GM12878 (cell line): ENCODE measurements around the gene ACSL4. TPM values are rescaled to one million over a fixed set of nuclear protein-coding genes. Genes with fewer than 3 reads are reported as not detected.
A peak's percentile ranks its signal among the peaks of the same experiment; 100 is the strongest.

Source experiments
- ATAC-seq: fragments of 200-7000 bp; cut with Tn5 transposase; 3 replicates; pipeline ENCODE4 v1.9.1; 2020; ENCODE audit warnings: mild to moderate bottlenecking, moderate library complexity
- BruUV-seq: library from RNA; stranded (reverse); fragments of 400-500 nt; replicated peaks from 2 replicates; lab custom pipeline; 2021; lab: Mats Ljungman, UMichigan
- CTCF ChIA-PET: fragments of 300-600 bp; sonication (Branson Sonifier 250); formaldehyde crosslinking; extraction: SDS; loops from one replicate; lab custom pipeline; 2021; ENCODE audit warnings: inconsistent platforms; lab: Yijun Ruan, JAX
- POLR2A ChIA-PET: fragments of 350-600 bp; formaldehyde crosslinking; extraction: SDS; loops from one replicate; lab custom pipeline; 2021; ENCODE audit warnings: inconsistent platforms; lab: Charles Lee
- RAD21 ChIA-PET: fragments of 300-600 bp; sonication (Branson Sonifier 250); formaldehyde crosslinking; loops from one replicate; lab custom pipeline; 2023; ENCODE audit warnings: antibody characterized with exemption; ENCODE audit not compliant: unreplicated experiment; lab: Charles Lee
- SMC1A ChIA-PET: fragments of 300-600 bp; sonication (Branson Sonifier 250); formaldehyde crosslinking; loops from one replicate; lab custom pipeline; 2023; ENCODE audit not compliant: unreplicated experiment, uncharacterized antibody; lab: Charles Lee
- DNase-seq: peaks from one replicate; pipeline ENCODE4 v3.0.0-alpha.2; 2011; ENCODE audit warnings: low read depth, low spot score
- FAIRE-seq: peaks from 3 replicates; lab custom pipeline; 2011; peaks lifted over from hg19 to GRCh38; lab: Jason Lieb, UNC
- H2AFZ ChIP-seq: 2 replicates; pipeline ENCODE4 v1.6.0; 2011; ENCODE audit warnings: low read depth, low read length, control low read depth; ENCODE audit not compliant: control insufficient read depth
- H3K27ac ChIP-seq: 2 replicates; pipeline ENCODE4 v1.5.1; 2011; ENCODE audit warnings: control low read depth; ENCODE audit not compliant: control insufficient read depth, insufficient read depth
- H3K27me3 ChIP-seq, 2 experiments: replicated peaks in 1 of 2; 2 replicates each; pipeline versions ENCODE4 v1.6.0 to v1.6.1; 2011; ENCODE audit warnings: low read length in 1 of 2; ENCODE audit not compliant: control insufficient read depth in 2 of 2, insufficient read depth in 2 of 2
- H3K36me3 ChIP-seq, 2 experiments: 2 replicates each; pipeline ENCODE4 v1.5.1; 2011; ENCODE audit warnings: low read length in 1 of 2; ENCODE audit not compliant: control insufficient read depth in 2 of 2, insufficient read depth in 2 of 2
- H3K4me1 ChIP-seq: 2 replicates; pipeline ENCODE4 v1.6.1; 2011; ENCODE audit warnings: mild to moderate bottlenecking, low read length, moderate library complexity, mixed read lengths; ENCODE audit not compliant: control insufficient read depth, insufficient read depth
- H3K4me2 ChIP-seq: 2 replicates; pipeline ENCODE4 v1.6.0; 2011; ENCODE audit warnings: control low read depth; ENCODE audit not compliant: control insufficient read depth, insufficient read depth
- H3K4me3 ChIP-seq: fragments of 200-600 bp; sonication (generic); 2 replicates; pipeline ENCODE4 v1.5.1; 2016
- H3K79me2 ChIP-seq: 2 replicates; pipeline ENCODE4 v1.6.0; 2011; ENCODE audit warnings: low read length; ENCODE audit not compliant: control insufficient read depth, insufficient read depth
- H3K9ac ChIP-seq: 2 replicates; pipeline ENCODE4 v1.8.0; 2011; ENCODE audit warnings: low read length, control low read depth, mixed read lengths; ENCODE audit not compliant: control insufficient read depth, insufficient read depth
- H3K9me3 ChIP-seq: replicated peaks from 3 replicates; pipeline ENCODE4 v1.5.1; 2011; ENCODE audit warnings: mild to moderate bottlenecking, low read length; ENCODE audit not compliant: control insufficient read depth, insufficient read depth
- H4K20me1 ChIP-seq: 2 replicates; pipeline ENCODE4 v1.6.0; 2011; ENCODE audit not compliant: control insufficient read depth, insufficient read depth
- ATF7 ChIP-seq: fragments of 450-650 bp; IDR thresholded peaks from 2 replicates; pipeline ENCODE4 v1.6.1; 2016; ENCODE audit warnings: low read depth, mild to moderate bottlenecking
- BCL3 ChIP-seq: IDR thresholded peaks from 2 replicates; pipeline ENCODE4 v1.6.1; 2011; ENCODE audit warnings: borderline replicate concordance, low read depth, mild to moderate bottlenecking, moderate library complexity, low read length; ENCODE audit not compliant: insufficient read depth, poor library complexity, severe bottlenecking
- BHLHE40 ChIP-seq, 2 experiments: fragments of 450-650 bp in 1 of 2; IDR thresholded peaks; 2 replicates each; pipeline ENCODE4 v1.6.1; 2011 to 2017; ENCODE audit warnings: low read depth in 2 of 2, borderline replicate concordance in 1 of 2, improper control_type of control experiment in 1 of 2, low read length in 1 of 2, mild to moderate bottlenecking in 1 of 2
- CREM ChIP-seq: IDR thresholded peaks from 2 replicates; pipeline ENCODE4 v1.6.1; 2014; ENCODE audit warnings: antibody characterized with exemption, low read depth
- EP300 ChIP-seq, 2 experiments: fragments of 150-350 bp in 1 of 2; IDR thresholded peaks; 2 replicates each; pipeline ENCODE4 v1.6.1; 2011 to 2012; ENCODE audit warnings: low read depth in 2 of 2, low read length in 2 of 2, borderline replicate concordance in 1 of 2, improper control_type of control experiment in 1 of 2, inconsistent platforms in 1 of 2; ENCODE audit not compliant: control insufficient read depth in 1 of 2
- MEF2A ChIP-seq: IDR thresholded peaks from 2 replicates; pipeline ENCODE4 v1.6.1; 2011; ENCODE audit warnings: low read depth, mild to moderate bottlenecking, low read length, moderate library complexity; ENCODE audit not compliant: insufficient read depth
- NBN ChIP-seq: fragments of 450-650 bp; IDR thresholded peaks from 2 replicates; pipeline ENCODE4 v1.6.1; 2016
- REST ChIP-seq: IDR thresholded peaks from 2 replicates; pipeline ENCODE4 v1.6.1; 2012; ENCODE audit warnings: mild to moderate bottlenecking, low read depth, low read length
- RUNX3 ChIP-seq: IDR thresholded peaks from 2 replicates; pipeline ENCODE4 v1.6.1; 2012; ENCODE audit warnings: low read length, inconsistent platforms
- TBL1XR1 ChIP-seq: IDR thresholded peaks from 2 replicates; pipeline ENCODE4 v1.6.1; 2012; ENCODE audit warnings: low read depth, low read length, improper control_type of control experiment
- WRNIP1 ChIP-seq: IDR thresholded peaks from 2 replicates; pipeline ENCODE4 v1.6.1; 2011; ENCODE audit warnings: low read depth, low read length, improper control_type of control experiment, borderline replicate concordance
- WGBS: methylation state at CpG from one replicate; pipeline ENCODE4 v1.1.6; 2016; ENCODE audit warnings: low lambda C conversion rate; ENCODE audit not compliant: insufficient replicate concordance, insufficient coverage; ENCODE audit errors: missing lambda C conversion rate; 5-methylcytosine and 5-hydroxymethylcytosine counted together
- in situ Hi-C: fragments of 300-500 bp; cut with MboI; formaldehyde crosslinking; loops from 9 replicates; pipeline ENCODE4 v1.14.3; 2018; ENCODE audit warnings: mixed read lengths
- intact Hi-C: fragments of 100-400 bp; cut with micrococcal nuclease; formaldehyde crosslinking; loops from one replicate; pipeline ENCODE4 v1.14.2; 2022; ENCODE audit not compliant: unreplicated experiment
- polyA plus RNA-seq, 11 experiments: library from polyadenylated mRNA; depleted of rRNA in 4 of 11; unstranded in 6 of 11; stranded (reverse) in 5 of 11; fragments of >200 nt; fragmentation: Nextera tagmentation in 4 of 11; fragmentation: Illumina TruSeq in 1 of 11; extraction: Ambion mirVana in 4 of 11; extraction: Trizol in 1 of 11; gene quantifications; 1 replicate in 1 of 11; 2 replicates in 10 of 11; pipeline versions ENCODE4 v1.2.1 to v1.2.3, GENCODE V29; 2011 to 2016; ENCODE audit warnings: inconsistent platforms in 2 of 11, missing spikeins in 2 of 11, low read depth in 1 of 11
- total RNA-seq, 4 experiments: library from RNA; depleted of rRNA in 3 of 4; stranded (reverse); fragments of >200 nt in 3 of 4; fragmentation: Illumina TruSeq in 1 of 4; extraction: Trizol in 1 of 4; gene quantifications; 2 replicates each; pipeline versions ENCODE4 v1.2.1 to v1.2.3, GENCODE V29; 2013 to 2021

ACSL4 gene
- total and polyA plus RNA-seq, 10 of the 15 experiments (the other 5 are each of a cell fraction or from before 2014, with no cell fraction given), result 20.7 to 66.6 (median 45.4) TPM

DNA sequence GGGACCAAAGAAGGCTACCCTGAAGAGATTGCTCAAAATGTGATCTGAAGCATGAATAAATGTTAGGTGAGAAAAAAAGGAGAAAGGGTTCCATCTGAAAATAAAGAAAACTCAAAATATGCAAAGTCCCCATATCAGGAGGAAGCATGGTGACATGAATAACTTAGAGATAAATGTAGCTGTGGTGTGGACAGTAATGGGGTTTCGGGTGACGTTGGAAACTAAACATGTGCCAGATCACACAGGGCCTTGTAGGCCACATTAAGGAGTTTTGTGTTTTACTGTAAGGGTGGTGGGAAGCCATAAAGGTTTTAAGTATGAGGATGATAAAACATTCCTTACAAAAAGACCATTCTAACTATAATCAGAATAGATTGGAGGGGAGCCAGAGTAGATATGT, 40.3 kb upstream of the ACSL4 start:
- TF ChIP-seq ATF7 (peak; percentile 33; the same call in 1 of the 2 replicates), TBL1XR1 (0 out of 2 replicates have a peak, but pooled peaks have one; percentile 27), MEF2A (0 out of 2 replicates have a peak, but pooled peaks have one; percentile 15), BCL3 (no peak), NBN (0 out of 2 replicates have a peak, but pooled peaks have one; percentile 20), BHLHE40 (IDR thresholded peaks at IDR 0.05; ENCODE audit: borderline replicate concordance in 1 of 2, low read depth in 2 of 2, low read length in 1 of 2) (peak; percentile 51 to 53; a peak in 2 of 4 replicates), WRNIP1 (no peak), CREM (peak; percentile 75), REST (no peak), EP300 (IDR thresholded peaks at IDR 0.05; ENCODE audit: borderline replicate concordance in 1 of 2, control insufficient read depth in 1 of 2, low read depth in 2 of 2, low read length in 2 of 2) (peak in 1 of 2 experiments; percentile 33; a peak in 1 of 4 replicates), RUNX3 (peak; percentile 69)
- ChIA-PET POLR2A (interaction anchor here (2.1 kb wide), 1 partner anchor 11 kb away, joined by 10 read pairs; no protein-coding TSS in a partner anchor), CTCF (interaction anchor here (2.1 to 2.9 kb wide), 2 partner anchors 40 to 84 kb away, joined by 10 to 16 read pairs; partner anchors contain the start of gene ACSL4), SMC1A (interaction anchor here (1.8 to 5.7 kb wide), 5 partner anchors 11 to 82 kb away, joined by 11 to 44 read pairs (median 24); no protein-coding TSS in a partner anchor), RAD21 (interaction anchor here (1.5 to 4.5 kb wide), 6 partner anchors 11 to 83 kb away, joined by 5 to 33 read pairs (median 26); partner anchors contain the start of gene ACSL4)
- Histone ChIP-seq H2AFZ (no peak overlapping the region), H3K27me3 (no peaks in the 10 kb centered on the region), H3K79me2 (no peaks in the 10 kb centered on the region), H3K4me3 (no peak overlapping the region), H3K4me1 (peaks cover 6% of the 10 kb centered on the region; the same call in 1 of the 2 replicates), H3K4me2 (no peak overlapping the region), H3K36me3 (no peaks in the 10 kb centered on the region), H3K27ac (no peak overlapping the region), H3K9ac (no peak overlapping the region), H4K20me1 (no peaks in the 10 kb centered on the region), H3K9me3 (no peaks in the 10 kb centered on the region; the same call in 2 of the 3 replicates)
- no TSS peak for BruUV-seq
- intact Hi-C loops, result loop anchor here (5.0 kb wide), 1 partner anchor 61 kb away; no protein-coding TSS in a partner anchor
- in situ Hi-C loops, result no loop called here
- FAIRE-seq (no peak), DNase-seq (no peak), ATAC-seq (peak; percentile 80)
- 35% methylated on average over 2 of the region's 2 CpGs for WGBS
